RPMI8226 (cell line): Measurements from ENCODE around the gene SUSD1.
"Not testable (repeated sequence)": the region's sequence is repeated elsewhere in the genome, so short reads cannot be mapped to it uniquely, and the experiment has no call there.

Source experiments
- DNase-seq: peaks from one replicate; pipeline ENCODE4 v3.0.0-alpha.2; 2015

SUSD1 gene

GRCh38 chr9:112174965-112175795 lies at the start of gene SUSD1:
Gene SUSD1, minus strand, starts transcription at chr9:112175297. Its CDS starts 62 bp downstream, at chr9:112175235.
- DNase-seq: peak; percentile 16

GRCh38 chr9:112224401-112225289 lies 49.5 kb upstream of the SUSD1 start:
- DNase-seq: no peak

- peak; percentile 71 for DNase-seq
Observed at GRCh38 chr9:112218908-112219307, 43.8 kb upstream of the SUSD1 start.

GRCh38 chr9:112212926-112213325 lies 37.8 kb upstream of the SUSD1 start:
- no peak for DNase-seq

- DNase-seq: no peak
Observed at GRCh38 chr9:112207451-112207850, 32.4 kb upstream of the SUSD1 start.

GRCh38 chr9:112203536-112203935 lies 28.4 kb upstream of the SUSD1 start:
- no peak for DNase-seq

GRCh38 chr9:112200711-112201110 lies 25.6 kb upstream of the SUSD1 start:
- DNase-seq: no peak

- no peak for DNase-seq
Observed at GRCh38 chr9:112198646-112199045, 23.5 kb upstream of the SUSD1 start.

- no peak for DNase-seq
Observed at GRCh38 chr9:112194969-112195431, 19.9 kb upstream of the SUSD1 start.

- DNase-seq: no peak
Observed at GRCh38 chr9:112193572-112194288, 18.6 kb upstream of the SUSD1 start.

- DNase-seq: not testable (repeated sequence)
Observed at GRCh38 chr9:112190320-112190719, 15.2 kb upstream of the SUSD1 start.

GRCh38 chr9:112188884-112189283 lies 13.8 kb upstream of the SUSD1 start:
- DNase-seq: no peak

GRCh38 chr9:112187404-112187803 lies 12.3 kb upstream of the SUSD1 start:
- DNase-seq: no peak

GRCh38 chr9:112186695-112187094 lies 11.6 kb upstream of the SUSD1 start:
- no peak for DNase-seq

- DNase-seq: no peak
Observed at GRCh38 chr9:112184946-112185345, 9.8 kb upstream of the SUSD1 start.

- DNase-seq: no peak
Observed at GRCh38 chr9:112184221-112184620, 9.1 kb upstream of the SUSD1 start.

- no peak for DNase-seq
Observed at GRCh38 chr9:112180387-112180881, 5.3 kb upstream of the SUSD1 start.

GRCh38 chr9:112179816-112180215 lies 4.7 kb upstream of the SUSD1 start:
- no peak for DNase-seq

GRCh38 chr9:112176524-112176923 lies 1.4 kb upstream of the SUSD1 start:
- no peak for DNase-seq

GRCh38 chr9:112175796-112176315 lies 759 bp upstream of the SUSD1 start:
- no peak for DNase-seq

- peak; percentile 52 for DNase-seq
Observed at GRCh38 chr9:112174222-112174964, 704 bp downstream of the SUSD1 start.
